Measurements from ENCODE around the gene TMED1. TPM values are rescaled to one million over a fixed set of nuclear protein-coding genes. Genes with fewer than 3 reads are reported as not detected.

The TMED1 gene
- total and polyA plus RNA-seq, 2 donors (not counting 3 experiments of a cell fraction or from before 2014, with no cell fraction given), result 31.2 to 60.4 TPM

GRCh38 chr19:10812196-10812595 lies 23.8 kb downstream of the TMED1 start:
- DNase-seq (ENCODE audit: low read depth, low spot score) (no peak), FAIRE-seq (no peak)
- H3K27ac ChIP-seq (ENCODE audit: insufficient read depth, low read depth, low read length), result peak overlapping the region; percentile 19
- H3K9ac ChIP-seq (replicated peaks; ENCODE audit: extremely low read depth, insufficient read depth, low read length), result no peak overlapping the region
- peaks cover 1% of the 10 kb centered on the region for H3K79me2 ChIP-seq (ENCODE audit: control insufficient read depth, insufficient read depth, low read length)
- H3K9me1 ChIP-seq (replicated peaks; ENCODE audit: control insufficient read depth, extremely low read depth, insufficient read depth, low read length), result no peaks in the 10 kb centered on the region
- TF ChIP-seq MAX (IDR thresholded peaks at IDR 0.05; ENCODE audit: insufficient read depth, insufficient read length) (no peak), MYC (IDR thresholded peaks at IDR 0.05; ENCODE audit: low read depth, low read length) (no peak), POLR2A (IDR thresholded peaks at IDR 0.05; ENCODE audit: low read depth, low read length) (no peak), JUN (IDR thresholded peaks at IDR 0.05; ENCODE audit: borderline replicate concordance, insufficient read depth, insufficient read length, low read depth) (no peak), EZH2 (IDR thresholded peaks at IDR 0.05; ENCODE audit: borderline replicate concordance, low read depth, low read length, severe bottlenecking) (no peak), FOS (IDR thresholded peaks at IDR 0.05; ENCODE audit: borderline replicate concordance, insufficient read depth, low read length) (no peak), POLR2AphosphoS5 (IDR thresholded peaks at IDR 0.05; ENCODE audit: insufficient read depth, low read depth, low read length) (no peak), GATA2 (IDR thresholded peaks at IDR 0.05; ENCODE audit: insufficient read depth, insufficient read length, low read depth, low read length) (no peak)
- dilution Hi-C loops (cut with MboI; ENCODE audit: extremely low pct_ligation_motif_present, low sequenced_read_pairs) (no loop called here), intact Hi-C loops (cut with micrococcal nuclease) (no loop called here)
- peaks cover 8% of the 10 kb centered on the region for H3K4me1 ChIP-seq (ENCODE audit: control insufficient read depth, extremely low read depth, insufficient read depth, low read length)
- H3K4me3 ChIP-seq (replicated peaks in 1 of 3; ENCODE audit: insufficient read depth in 1 of 3, low read depth in 1 of 3, low read length in 3 of 3), result no peak overlapping the region
- peaks cover 4 to 31% of the 10 kb centered on the region in 2 experiments for H3K36me3 ChIP-seq (ENCODE audit: control insufficient read depth in 2 of 2, extremely low read depth in 1 of 2, insufficient read depth in 2 of 2, low read length in 2 of 2)
- no TSS peak for BruUV-seq (replicated peaks)
- ChIA-PET CTCF (interaction anchor here (1.1 kb wide), 1 partner anchor 94 kb away, joined by 3 read pairs; the partner anchor contains the start of gene DNM2), POLR2A (no interaction called here)
- no peak overlapping the region for H3K4me2 ChIP-seq (ENCODE audit: insufficient read depth, low read length)
- H2AFZ ChIP-seq (ENCODE audit: low read depth, low read length), result no peak overlapping the region
- H4K20me1 ChIP-seq (replicated peaks; ENCODE audit: control insufficient read depth, extremely low read depth, insufficient read depth, low read length), result no peaks in the 10 kb centered on the region
- H3K9me3 ChIP-seq (replicated peaks; ENCODE audit: control insufficient read depth, insufficient read depth, low read length), result no peaks in the 10 kb centered on the region
- no peaks in the 10 kb centered on the region for H3K27me3 ChIP-seq (ENCODE audit: control insufficient read depth in 2 of 2, insufficient read depth in 2 of 2, low read length in 2 of 2)

Data from endothelial cell of umbilical vein (primary cell).